8988T (cell line): ENCODE data around the gene ST6GALNAC1.
"Not testable (repeated sequence)": the region's sequence is repeated elsewhere in the genome, so short reads cannot be mapped to it uniquely, and the experiment has no call there.

ENCODE experiments used
- DNase-seq: peaks from one replicate; pipeline ENCODE4 v3.0.0; 2011

ST6GALNAC1 gene

DNA sequence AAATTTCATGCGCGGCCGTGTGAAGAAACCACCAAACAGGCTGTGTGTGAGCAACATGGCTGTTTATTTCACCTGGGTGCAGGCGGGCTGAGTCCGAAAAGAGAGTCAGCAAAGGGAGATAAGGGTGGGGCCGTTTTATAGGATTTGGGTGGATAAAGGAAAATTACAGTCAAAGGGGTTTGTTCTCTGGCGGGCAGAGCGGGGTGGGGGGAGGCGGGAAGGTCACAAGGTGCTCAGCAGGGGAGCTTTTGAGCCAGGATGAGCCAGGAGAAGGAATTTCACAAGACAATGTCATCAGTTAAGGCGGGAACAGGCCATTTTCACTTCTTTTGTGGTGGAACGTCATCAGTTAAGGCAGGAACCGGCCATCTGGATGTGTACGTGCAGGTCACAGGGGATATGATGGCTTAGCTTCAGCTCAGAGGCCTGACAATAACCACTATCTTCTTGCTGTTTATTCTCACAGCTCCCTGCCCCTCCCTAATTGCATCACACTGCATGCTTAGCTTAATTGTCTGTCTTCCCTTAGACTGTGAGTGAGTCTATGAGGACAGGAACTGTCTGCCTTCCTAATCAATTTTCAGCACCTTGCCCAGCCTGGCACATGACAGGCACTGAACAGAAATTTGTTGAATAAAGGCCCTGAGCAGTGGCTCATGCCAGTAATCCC is 32.3 kb downstream of the ST6GALNAC1 start:
- DNase-seq: not testable (repeated sequence)

DNA sequence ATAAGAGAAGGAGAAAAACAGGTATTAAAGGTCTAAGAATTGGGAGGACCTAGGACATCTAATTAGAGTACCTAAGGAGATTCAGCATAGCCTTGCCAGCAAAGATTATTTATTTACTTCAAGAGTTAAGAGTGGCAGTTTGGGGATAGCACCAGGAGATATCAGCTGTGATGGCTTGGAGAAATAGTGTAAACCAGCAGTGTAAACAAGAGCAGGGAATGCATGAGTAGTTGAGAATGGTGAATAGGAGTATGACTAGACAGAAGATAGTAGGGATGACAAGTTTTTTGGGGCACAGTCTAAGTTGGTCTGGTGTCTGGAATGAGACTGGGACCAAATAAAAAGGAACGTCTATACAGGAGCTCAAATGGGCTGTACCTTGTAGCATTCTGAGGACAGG is 36.9 kb downstream of the ST6GALNAC1 start:
- DNase-seq: not testable (repeated sequence)

DNA sequence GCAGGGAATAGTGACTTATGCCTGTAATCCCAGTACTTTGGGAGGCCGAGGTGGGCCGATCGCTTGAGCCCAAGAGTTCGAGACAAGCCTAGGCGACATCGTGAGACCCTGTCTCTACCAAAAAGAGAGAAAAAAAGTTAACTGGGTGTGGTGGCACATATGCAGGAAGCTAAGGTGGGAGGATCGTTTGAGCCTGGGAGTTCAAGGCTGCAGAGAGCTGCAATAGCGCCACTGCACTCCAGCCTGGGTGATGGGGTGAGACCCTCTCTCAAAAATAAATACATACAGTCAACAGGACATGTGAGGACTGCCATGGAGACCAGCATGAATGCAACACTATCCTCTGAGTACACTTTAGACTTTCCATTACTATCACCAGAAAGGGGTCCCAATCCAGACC is 42.5 kb downstream of the ST6GALNAC1 start:
- DNase-seq: no peak

DNA sequence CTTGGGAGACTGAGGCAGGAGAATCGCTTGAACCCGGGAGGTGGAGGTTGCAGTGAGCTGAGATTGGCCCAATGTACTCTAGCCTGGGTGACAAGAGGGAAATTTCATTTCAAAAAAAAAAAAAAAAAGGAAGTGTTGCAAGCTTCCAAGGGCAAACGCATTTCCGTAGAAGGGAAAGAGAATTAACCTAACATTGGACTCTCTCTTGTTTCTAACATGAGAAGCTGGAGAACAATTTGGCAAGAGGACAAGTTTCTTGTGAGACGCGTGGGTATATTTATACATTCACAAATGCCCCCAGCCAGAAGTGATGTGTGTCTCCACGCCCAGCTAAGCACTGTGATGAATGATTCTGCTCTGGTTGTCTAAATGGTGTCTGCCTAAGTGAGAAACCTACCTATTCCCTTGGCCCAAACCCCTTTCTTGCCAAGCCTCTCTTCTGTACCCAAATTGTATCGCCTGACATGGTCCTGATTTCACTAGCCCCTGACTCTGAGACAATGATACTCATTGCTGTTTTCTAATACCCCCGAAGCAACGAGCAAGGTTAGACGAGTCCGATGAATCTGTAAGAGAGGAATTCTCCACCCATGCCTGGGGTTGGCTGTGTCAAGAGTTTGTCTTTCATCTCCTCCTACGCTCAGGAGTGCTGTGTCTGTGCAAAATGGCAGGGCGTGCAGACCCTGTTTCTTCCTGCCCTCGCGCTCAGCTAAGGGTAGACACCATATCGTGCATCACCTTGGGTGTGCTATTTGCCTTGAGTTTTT is 43.7 kb downstream of the ST6GALNAC1 start:
- DNase-seq: no peak

DNA sequence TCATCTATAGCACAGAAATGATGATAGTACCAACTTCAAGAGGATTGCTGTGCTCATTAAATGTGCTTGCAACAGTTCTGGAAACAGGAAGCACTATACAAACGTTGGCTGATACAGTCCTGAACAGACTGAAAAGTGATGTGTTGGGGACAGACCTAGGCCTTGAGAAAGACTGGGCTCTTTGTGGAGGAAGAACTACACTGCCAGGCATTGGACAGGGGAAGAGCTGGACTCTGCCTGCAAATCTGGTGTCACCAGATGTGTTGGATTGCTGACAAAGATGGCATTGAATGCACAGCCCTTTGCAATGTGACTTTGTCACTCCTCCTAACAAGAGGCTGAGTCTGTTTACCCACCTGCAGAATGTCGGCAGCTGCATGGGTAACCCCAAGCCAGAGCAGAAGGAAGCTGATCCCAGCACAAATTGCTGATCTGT is 45.5 kb downstream of the ST6GALNAC1 start:
- DNase-seq: no peak

DNA sequence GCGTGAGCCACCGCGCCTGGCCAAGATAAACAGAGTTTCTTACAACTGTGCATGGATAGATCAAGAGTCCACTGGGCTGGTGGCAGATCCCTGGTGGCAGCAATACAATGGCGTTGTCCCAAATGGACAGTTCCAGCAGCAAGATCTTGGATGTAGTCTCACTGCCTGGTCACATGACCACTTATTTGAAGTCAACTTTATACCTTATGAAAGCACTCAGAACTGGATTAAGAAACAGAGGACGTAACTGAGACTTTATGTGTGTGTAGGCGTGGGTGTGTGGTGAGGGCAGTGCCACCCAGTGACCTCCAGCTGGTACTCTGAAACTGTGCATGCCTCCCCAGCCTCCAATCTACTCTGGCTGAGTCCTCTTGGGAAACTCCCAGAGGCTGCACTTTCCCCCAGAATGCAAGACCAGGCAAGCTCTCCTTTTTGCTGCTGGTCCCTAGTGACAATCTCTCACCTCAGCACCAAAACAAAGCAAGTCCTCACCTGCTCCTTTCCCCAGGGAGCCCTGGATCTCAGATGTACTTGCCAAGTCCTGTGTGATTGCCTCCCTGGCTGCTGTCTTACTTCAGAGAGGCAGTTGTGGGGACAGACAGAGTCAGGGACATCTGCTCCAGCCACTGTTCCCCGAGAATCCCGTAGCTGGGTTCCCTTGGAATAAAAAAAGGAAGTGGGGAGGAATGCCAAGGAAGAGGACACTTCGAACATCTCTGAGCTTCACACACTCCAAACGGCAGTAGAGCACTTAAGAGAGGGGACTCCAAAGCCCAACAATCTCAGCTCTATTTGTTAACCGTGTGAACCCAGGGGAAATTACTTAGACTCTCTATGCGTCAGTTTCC is 46.2 kb downstream of the ST6GALNAC1 start:
- DNase-seq: no peak

DNA sequence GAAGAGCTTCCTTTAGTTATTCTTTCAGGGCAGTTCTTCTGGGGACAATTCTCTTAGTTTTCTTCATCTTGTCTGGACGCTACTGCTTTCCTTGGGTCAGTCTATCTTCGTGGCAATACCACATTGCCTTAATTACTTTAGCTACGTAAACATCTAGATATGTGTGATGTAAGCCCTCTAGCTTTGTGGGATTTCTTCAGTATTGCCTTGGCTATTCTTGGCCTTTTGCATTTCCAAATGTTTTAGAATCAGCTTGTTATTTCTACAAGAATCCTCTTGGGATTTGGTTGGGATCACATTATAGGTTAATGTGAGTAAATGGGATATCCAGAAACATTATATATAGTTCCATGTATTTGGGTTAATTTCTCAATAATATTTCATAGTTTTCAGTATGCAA is 48.9 kb downstream of the ST6GALNAC1 start:
- no peak for DNase-seq

DNA sequence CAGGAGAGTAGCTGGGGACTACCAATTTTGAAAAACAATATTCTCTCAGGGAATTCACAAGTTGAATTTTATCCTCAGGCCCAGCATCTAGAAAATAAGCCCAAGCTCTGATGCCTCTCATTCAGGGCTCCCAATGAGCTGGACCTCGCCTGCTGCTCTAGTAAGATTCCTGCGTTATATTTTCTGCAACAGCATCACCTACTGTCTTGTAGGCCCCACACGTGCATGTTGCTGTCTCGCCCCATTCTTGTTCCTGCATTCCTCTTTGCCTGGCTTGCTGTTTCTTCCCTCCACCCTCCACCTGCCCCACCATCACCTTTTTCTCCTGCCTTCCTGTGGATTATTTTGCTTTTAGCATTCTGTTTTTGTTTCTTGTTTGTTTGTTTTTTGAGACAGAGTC is 49.6 kb downstream of the ST6GALNAC1 start:
- DNase-seq: no peak

DNA sequence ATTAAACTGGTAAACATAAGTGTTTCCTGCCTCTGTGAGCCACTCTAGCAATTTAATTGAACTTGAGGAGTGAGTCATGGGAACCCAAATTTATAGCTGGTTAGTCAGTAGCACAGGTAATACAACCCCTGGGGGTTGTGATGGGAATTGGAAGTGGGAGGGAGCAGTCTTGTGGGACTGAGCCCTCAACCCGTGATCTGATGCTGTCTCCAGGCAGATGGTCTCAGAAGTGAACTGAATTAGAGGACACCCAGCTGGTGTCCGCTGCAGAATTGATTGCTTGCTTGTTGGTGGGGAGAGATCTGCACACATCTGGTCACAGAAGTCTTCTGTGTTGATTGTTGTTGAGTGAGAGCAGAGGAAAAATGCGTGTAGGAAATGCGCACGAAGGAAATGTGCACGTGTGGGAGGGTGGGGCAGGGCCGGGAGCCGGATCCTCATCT is 50.2 kb downstream of the ST6GALNAC1 start:
- no peak for DNase-seq

DNA sequence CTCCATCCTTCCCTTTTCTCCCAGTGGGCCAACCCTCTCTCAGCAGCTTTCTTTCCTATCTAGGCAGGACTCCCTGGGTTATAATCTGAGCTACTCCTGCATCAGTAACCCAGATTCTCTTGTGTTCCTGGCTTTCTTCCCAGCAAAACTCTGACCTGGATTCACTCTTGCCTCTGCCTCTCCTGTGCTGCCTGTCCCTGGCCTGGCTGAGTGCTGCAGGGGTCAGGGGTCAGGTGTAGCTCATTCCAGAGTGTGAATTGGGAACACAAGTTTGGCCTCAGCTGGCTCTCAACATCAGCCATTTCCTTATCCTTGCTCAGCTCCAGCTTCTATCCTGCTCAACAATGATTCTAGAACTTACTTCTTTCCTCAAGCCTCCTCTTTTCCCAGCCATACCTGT is 55.4 kb downstream of the ST6GALNAC1 start:
- DNase-seq: no peak

DNA sequence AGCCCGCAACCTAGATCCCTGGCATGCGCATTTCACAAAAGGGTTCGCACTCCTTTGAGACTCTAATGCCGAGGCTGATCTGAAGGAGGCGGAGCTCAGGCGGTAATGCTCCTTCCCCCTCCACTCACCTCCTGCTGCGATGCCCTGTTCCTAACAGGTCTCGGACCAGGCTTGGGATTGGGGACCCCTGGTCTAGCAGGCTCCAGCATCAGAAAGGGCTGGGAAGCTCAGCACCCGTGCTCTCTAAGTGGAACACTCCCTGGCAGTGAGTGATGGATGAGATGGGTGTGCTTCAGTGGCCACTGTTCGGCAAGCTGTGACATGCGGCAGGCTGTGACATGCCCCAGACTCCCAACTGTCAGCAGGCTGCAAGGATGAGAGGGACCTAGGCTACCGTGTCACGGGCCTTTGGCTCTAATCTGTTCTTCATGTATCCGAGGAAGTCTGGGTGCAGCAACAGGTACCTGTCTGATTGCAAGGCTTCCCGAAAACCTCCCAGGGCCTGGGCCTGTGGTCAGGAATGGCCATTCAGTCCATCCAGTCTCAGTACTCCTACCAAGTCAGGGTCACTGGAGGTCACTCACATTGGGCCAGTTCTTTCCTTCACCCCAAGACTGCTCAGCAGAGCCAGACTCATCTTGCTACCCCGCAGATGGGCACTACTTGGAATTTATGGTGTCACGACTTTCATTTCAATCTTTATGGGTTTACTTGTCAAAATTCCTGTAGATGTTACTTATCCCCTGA is 56.6 kb downstream of the ST6GALNAC1 start:
- no peak for DNase-seq

DNA sequence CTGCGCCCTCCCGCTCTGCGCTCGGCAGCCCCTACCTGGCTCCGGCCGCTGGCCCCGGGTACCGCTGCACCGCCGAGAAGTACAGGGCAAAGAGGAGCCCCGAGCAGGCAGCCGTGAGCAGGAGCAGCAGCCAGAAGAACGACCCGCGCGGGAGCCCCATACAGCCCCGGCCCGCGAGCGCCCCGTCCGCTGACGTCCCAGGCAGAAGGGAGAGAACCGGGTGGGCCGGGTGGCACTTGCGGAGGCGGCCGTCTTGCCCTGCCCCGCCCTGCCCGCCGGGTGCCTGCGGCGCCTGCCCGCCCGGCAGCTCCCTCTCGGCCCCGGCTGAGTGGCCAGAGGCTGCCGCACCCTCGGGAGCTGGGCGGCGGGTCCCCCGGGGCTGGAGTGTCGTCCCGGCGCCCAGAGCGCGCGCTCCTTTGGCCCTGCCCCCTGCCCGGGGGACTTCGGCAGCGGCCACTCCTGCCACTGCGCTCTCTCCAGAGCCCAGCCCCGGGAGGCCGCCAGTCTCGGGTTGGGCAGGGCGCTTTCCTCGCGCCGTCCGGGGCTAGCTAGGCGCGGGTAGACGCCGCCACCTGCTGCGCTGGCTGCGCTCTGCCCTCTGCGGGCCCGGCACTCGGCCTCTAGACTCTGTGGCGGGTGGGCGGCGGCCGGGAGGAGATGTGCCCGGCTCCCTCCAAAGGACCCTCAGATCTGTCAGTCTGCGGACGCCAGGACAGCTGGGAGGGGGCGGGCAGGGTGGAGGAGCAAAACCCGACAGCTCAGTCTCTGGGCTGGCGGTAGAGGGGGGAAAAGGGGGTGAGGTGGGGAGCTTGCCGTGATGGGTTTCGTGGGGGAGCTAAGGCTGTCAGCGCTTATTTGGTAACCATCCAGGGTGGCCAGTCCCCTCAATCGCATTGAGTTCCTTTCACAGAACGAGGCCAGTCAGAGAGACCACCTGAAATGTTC is 57.6 kb downstream of the ST6GALNAC1 start, which contains the start of gene ST6GALNAC2:
TSS of gene ST6GALNAC2 (minus strand) at position 212 of the 945 bp plus-strand sequence. CDS start at position 160, 52 bp downstream.
- DNase-seq: peak; percentile 41

DNA sequence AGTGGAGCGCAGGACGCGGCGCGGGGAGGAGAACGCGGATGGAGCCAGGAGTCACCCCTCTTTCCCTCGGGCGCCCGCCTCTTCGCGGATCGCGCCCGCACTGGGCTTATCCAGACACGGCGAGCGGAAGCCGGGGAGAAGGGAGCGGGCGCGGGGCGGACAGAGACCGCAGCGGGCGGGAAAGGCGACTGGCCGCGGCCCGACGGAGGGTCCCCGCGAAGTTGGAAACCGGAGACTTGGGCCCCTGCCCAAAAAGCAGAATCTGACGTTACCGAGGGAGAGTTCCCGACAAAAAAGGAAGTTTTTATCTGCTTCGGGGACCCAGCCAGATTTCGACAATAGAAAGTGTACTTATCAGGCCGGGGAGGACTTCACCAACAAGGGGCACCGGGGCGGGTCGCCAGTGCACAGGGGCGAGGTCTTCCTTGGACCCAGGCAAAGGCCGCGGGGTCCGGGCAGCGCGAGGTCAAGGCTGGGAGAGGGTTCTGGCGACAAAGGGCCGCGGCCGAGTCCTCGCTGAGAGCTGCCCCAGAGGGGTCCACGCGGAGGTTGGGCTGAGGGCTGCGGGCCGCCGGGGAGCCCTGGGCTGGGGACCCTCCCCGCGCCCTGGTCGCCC is 58.4 kb downstream of the ST6GALNAC1 start:
- DNase-seq: no peak

DNA sequence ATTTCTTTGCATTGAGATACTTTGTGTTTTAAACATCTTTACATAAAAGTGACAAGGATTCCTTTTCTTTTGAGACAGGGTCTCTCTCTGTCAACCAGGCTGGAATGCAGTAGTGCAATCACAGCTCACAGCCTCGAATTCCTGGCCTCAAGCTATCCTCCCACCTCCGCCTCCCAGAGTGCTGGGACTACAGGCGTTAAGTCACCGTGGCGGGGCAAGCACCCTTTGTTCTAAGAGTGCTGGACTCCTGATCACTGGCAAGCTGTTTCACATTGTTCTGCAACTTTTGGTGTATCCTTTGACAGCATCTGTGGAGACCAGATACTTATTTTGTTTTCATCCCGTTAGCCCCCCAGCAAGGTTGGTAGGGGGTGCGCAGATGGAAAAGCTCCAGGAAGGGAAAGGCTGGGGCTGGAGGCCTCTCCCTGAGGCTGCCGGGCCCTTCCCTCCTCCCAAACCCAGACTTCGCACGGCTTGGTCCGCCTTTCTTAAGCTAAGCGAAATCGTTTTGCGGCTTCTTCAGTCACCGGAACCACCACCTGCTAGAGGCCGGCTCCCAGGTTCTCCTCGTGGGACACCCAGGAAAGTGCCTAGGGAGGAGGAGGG is 59.0 kb downstream of the ST6GALNAC1 start:
- DNase-seq: no peak

DNA sequence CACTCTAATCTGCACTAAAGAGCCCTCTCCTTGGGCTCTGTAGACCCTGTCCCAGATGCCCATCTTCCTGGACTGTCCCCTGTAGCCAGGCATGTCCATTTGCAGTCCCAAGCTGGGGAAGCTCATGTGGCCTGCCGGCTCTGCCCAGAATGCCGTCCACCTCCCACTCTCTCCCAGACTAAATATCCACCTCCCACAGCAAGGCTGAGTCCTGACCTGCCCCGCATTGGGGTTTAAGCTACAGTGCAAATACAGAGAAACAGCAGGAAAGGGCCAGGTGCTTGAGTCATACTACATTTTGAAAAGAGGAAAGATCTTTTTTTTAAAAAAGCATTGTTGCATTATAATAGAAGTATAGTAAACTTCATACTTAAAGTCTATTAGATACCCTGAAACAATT is 60.9 kb downstream of the ST6GALNAC1 start:
- DNase-seq: no peak

DNA sequence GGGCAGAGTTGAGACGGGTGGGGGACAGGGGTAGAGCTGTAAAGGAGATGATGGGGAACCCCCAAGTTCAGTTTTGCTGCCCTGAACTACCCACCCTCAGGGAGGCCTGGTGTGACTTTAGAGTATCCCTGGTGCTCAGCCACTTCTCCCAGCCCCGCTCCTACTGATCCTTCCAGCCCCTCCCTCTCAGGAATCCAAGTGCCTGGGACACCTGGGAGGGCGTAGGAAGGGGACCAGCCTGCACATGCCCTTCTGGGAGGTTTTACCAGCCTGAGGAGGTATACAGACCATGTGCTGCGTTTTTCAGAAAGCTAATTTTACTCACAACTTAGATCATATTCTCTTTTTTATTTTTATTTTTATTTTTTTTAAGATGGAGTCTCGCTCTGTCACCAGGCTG is 62.0 kb downstream of the ST6GALNAC1 start:
- DNase-seq: no peak

DNA sequence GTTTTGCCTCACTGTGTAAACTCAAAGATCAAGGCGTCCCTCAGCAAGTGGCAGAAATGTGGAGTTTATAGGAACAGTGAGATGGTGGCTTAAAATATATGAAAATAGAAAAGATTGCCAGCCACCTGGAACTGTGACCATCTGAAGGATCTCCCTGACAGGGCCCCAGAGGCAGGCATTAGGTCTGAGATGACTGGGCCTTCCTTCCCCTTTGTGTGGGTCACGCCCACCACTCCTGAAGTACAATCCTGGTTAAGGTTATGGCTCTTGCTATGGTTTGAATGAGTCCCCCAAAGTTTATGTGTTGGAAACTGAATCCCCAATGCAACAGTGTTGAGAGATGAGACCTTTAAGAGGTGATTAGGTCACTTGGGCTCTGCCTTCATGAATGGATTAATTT is 64.3 kb downstream of the ST6GALNAC1 start:
- no peak for DNase-seq

DNA sequence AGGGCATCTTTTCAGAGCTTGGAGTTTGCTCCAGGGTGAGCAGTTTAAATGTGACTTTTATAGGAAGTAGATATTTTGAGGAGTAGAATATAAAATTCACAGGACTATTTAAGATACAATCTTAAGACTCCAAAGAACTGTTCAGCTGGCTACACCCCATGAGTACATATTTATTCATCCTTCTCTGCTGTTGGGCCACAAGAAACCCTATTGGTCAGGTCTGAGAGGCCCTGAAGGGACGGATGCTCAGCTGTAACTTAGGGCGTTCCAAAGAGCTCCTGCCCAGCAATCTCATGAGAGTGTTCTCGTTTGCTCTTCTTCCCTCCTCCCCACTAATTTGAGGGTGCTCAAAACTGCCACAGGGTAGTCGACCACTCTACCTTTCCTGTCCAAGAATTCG is 65.2 kb downstream of the ST6GALNAC1 start:
- DNase-seq: no peak

DNA sequence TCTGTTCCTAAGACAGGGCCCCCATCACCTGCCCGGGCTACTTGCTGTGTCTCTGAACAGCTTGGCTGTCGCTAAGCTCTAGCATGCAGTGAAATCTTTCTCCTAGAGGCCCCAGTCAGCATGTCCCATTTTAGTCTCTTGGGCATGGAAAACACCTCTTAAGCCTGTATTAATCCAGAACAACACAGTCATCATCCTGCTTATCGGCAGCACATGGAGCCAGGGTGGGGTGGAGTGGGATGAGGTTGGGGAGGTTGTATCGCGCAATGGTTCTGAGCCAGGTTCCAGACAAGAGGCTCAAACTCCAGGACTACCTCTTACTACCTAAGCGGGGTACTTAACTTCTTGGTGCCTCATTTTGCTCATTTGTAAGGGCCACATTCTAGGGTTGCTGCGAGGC is 65.7 kb downstream of the ST6GALNAC1 start:
- DNase-seq: no peak

DNA sequence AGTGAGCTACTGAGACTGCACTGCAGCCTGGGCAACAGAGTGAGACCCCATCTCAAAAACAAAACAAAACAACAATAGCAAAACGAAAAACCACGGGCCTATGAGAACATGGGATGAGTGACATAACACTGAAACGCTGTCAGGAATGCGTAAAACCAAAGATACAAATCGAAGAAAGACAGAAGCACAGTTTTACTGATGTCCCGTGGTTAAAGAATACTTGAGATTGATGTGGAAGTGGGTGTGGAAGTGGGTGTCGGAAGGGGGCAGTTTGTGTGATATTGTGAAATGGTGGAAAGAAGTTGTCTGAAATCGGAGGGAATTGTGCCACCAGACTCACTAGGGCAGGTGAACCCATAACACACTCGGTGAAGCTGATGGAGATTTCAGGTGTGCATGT is 67.4 kb downstream of the ST6GALNAC1 start:
- no peak for DNase-seq

DNA sequence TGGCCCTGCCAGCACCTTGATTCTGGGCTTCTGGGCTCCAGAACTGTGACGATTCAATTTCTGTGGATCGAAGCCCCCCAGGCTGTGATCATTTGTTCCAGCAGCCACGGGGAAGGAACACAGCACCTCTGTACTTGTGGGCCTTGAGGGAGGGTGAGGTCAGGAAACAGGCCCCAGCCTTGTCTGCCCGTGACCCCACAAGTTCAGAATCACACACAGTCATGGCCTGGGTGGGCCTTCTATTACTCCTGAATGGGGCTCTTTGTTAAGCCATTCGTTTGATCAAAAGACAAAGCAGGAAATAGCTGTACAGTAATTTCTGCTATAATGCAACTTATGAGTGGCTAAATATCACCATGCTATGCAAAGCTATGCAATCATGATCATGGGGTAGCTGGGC is 68.0 kb downstream of the ST6GALNAC1 start:
- no peak for DNase-seq
